Measurements from ENCODE around the gene COL26A1.

The COL26A1 gene

DNA sequence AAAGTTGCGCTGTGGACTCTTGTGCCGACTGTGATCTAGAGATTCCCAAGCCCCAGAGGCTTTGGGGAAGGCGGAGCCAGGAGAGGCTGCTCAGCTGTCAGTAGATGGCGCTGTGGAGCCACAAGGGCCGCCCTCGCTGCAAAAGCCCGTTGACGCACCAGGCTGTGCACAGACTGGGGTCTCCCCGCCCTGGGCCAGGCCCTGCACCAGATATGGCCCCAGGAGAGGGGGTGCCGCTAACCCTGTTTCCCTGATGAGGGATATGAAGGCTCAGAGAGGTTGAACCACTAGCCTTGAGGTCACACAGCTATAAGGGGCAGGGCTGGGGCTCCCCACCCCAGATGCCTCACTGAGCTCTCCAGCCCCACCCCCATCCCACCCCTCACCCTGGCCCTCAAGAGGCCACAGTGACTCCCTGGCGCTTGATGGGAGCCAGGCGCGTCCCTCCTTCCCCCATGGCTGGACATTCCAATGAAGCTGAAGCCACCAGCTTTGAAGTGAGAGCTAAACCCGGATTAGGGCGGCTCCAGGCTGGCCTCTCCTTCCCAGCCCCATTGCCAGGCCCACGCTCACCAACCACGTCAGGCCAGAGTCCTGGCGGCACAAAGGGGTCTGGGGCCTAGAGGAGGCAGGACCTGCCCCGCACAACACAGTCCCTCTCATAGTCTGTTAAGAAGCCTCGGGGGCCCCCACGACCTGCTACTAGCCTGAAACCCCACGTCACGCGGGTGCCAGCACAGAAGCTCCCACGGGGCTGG lies 240.0 kb downstream of the COL26A1 start (continued):
- 0 out of 2 replicates have a peak, but pooled peaks have one; percentile 21 for TF ChIP-seq ZBTB17 (tag by site-specific recombination; IDR thresholded peaks at IDR 0.05)
- TF ChIP-seq ZSCAN30 (tag by site-specific recombination; IDR thresholded peaks at IDR 0.05): 0 out of 2 replicates have a peak, but pooled peaks have one; percentile 39
- TF ChIP-seq PATZ1 (tag by site-specific recombination; IDR thresholded peaks at IDR 0.05): 0 out of 2 replicates have a peak, but pooled peaks have one; percentile 24
- TF ChIP-seq, protein P1, sequence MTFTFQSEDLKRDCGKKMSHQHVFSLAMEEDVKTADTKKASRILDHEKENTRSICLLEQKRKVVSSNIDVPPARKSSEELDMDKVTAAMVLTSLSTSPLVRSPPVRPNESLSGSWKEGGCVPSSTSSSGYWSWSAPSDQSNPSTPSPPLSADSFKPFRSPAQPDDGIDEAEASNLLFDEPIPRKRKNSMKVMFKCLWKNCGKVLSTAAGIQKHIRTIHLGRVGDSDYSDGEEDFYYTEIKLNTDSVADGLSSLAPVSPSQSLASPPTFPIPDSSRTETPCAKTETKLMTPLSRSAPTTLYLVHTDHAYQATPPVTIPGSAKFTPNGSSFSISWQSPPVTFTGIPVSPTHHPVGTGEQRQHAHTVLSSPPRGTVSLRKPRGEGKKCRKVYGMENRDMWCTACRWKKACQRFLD (tag by site-specific recombination; IDR thresholded peaks at IDR 0.05): no peak
- peak; percentile 33; the same call in 1 of the 2 replicates for TF ChIP-seq SP3 (tag by site-specific recombination; IDR thresholded peaks at IDR 0.05)
- TF ChIP-seq, protein P2, sequence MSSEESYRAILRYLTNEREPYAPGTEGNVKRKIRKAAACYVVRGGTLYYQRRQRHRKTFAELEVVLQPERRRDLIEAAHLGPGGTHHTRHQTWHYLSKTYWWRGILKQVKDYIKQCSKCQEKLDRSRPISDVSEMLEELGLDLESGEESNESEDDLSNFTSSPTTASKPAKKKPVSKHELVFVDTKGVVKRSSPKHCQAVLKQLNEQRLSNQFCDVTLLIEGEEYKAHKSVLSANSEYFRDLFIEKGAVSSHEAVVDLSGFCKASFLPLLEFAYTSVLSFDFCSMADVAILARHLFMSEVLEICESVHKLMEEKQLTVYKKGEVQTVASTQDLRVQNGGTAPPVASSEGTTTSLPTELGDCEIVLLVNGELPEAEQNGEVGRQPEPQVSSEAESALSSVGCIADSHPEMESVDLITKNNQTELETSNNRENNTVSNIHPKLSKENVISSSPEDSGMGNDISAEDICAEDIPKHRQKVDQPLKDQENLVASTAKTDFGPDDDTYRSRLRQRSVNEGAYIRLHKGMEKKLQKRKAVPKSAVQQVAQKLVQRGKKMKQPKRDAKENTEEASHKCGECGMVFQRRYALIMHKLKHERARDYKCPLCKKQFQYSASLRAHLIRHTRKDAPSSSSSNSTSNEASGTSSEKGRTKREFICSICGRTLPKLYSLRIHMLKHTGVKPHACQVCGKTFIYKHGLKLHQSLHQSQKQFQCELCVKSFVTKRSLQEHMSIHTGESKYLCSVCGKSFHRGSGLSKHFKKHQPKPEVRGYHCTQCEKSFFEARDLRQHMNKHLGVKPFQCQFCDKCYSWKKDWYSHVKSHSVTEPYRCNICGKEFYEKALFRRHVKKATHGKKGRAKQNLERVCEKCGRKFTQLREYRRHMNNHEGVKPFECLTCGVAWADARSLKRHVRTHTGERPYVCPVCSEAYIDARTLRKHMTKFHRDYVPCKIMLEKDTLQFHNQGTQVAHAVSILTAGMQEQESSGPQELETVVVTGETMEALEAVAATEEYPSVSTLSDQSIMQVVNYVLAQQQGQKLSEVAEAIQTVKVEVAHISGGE (tag by site-specific recombination; conservative IDR thresholded peaks at IDR 0.05; ENCODE audit: low read depth): no peak
- TF ChIP-seq ZNF10 (tag by site-specific recombination; IDR thresholded peaks at IDR 0.05): peak; percentile 45; the same call in 1 of the 2 replicates
- TF ChIP-seq ZNF514 (tag by site-specific recombination; IDR thresholded peaks at IDR 0.05): no peak
- TF ChIP-seq, protein P3, sequence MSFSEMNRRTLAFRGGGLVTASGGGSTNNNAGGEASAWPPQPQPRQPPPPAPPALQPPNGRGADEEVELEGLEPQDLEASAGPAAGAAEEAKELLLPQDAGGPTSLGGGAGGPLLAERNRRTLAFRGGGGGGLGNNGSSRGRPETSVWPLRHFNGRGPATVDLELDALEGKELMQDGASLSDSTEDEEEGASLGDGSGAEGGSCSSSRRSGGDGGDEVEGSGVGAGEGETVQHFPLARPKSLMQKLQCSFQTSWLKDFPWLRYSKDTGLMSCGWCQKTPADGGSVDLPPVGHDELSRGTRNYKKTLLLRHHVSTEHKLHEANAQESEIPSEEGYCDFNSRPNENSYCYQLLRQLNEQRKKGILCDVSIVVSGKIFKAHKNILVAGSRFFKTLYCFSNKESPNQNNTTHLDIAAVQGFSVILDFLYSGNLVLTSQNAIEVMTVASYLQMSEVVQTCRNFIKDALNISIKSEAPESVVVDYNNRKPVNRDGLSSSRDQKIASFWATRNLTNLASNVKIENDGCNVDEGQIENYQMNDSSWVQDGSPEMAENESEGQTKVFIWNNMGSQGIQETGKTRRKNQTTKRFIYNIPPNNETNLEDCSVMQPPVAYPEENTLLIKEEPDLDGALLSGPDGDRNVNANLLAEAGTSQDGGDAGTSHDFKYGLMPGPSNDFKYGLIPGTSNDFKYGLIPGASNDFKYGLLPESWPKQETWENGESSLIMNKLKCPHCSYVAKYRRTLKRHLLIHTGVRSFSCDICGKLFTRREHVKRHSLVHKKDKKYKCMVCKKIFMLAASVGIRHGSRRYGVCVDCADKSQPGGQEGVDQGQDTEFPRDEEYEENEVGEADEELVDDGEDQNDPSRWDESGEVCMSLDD (tag by site-specific recombination; IDR thresholded peaks at IDR 0.05): peak; percentile 47; the same call in 1 of the 2 replicates
- TF ChIP-seq SP2 (tag by site-specific recombination; IDR thresholded peaks at IDR 0.05): no peak
- 0 out of 2 replicates have a peak, but pooled peaks have one; percentile 35 for TF ChIP-seq KLF16 (tag by site-specific recombination; IDR thresholded peaks at IDR 0.05)
- 0 out of 2 replicates have a peak, but pooled peaks have one; percentile 21 for TF ChIP-seq ZBTB8A (tag by site-specific recombination; IDR thresholded peaks at IDR 0.05)
- peak; percentile 36; the same call in 1 of the 2 replicates for TF ChIP-seq ZNF768 (tag by site-specific recombination; IDR thresholded peaks at IDR 0.05)
- TF ChIP-seq, protein P4, sequence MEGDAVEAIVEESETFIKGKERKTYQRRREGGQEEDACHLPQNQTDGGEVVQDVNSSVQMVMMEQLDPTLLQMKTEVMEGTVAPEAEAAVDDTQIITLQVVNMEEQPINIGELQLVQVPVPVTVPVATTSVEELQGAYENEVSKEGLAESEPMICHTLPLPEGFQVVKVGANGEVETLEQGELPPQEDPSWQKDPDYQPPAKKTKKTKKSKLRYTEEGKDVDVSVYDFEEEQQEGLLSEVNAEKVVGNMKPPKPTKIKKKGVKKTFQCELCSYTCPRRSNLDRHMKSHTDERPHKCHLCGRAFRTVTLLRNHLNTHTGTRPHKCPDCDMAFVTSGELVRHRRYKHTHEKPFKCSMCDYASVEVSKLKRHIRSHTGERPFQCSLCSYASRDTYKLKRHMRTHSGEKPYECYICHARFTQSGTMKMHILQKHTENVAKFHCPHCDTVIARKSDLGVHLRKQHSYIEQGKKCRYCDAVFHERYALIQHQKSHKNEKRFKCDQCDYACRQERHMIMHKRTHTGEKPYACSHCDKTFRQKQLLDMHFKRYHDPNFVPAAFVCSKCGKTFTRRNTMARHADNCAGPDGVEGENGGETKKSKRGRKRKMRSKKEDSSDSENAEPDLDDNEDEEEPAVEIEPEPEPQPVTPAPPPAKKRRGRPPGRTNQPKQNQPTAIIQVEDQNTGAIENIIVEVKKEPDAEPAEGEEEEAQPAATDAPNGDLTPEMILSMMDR (tag by site-specific recombination; IDR thresholded peaks at IDR 0.05): peak; percentile 68; the same call in 1 of the 2 replicates
